Left ventricle myocardium inferior (tissue), 1 donor: ENCODE data around the gene SYT2. TPM values are rescaled to one million over a fixed set of nuclear protein-coding genes. Genes with fewer than 3 reads are reported as not detected.

Experiments
- DNase-seq: peaks from one replicate; pipeline ENCODE4 v3.0.0-alpha.2; 2020
- H3K27ac ChIP-seq: fragments of 200-600 bp; replicated peaks from 2 replicates; pipeline ENCODE4 v1.8.0; 2021
- H3K27me3 ChIP-seq: fragments of 200-600 bp; 2 replicates; pipeline ENCODE4 v1.8.0; 2021; ENCODE audit warnings: low read depth
- H3K36me3 ChIP-seq: fragments of 200-600 bp; 2 replicates; pipeline ENCODE4 v1.8.0; 2021
- H3K4me1 ChIP-seq: fragments of 200-600 bp; 2 replicates; pipeline ENCODE4 v1.8.0; 2021
- H3K4me3 ChIP-seq: fragments of 200-600 bp; 2 replicates; pipeline ENCODE4 v1.8.0; 2021; ENCODE audit warnings: mild to moderate bottlenecking, moderate library complexity
- H3K9me3 ChIP-seq: fragments of 200-600 bp; replicated peaks from 2 replicates; pipeline ENCODE4 v1.8.0; 2021
- intact Hi-C: fragments of 100-400 bp; cut with micrococcal nuclease; formaldehyde crosslinking; loops from one replicate; pipeline ENCODE4 v1.11.0; 2022
- total RNA-seq: library from RNA; stranded (reverse); fragmentation: NEBNext Ultra II Directional; extraction: Animal tissue kit (Norgen Biotek cat#: 25700); gene quantifications from one replicate; pipeline ENCODE4 v1.2.1, GENCODE V29; 2021
- TF ChIP-seq, protein P1 (sequence below): fragments of 200-600 bp; IDR thresholded peaks from 2 replicates; pipeline ENCODE4 v1.8.0; 2021; ENCODE audit warnings: antibody characterized with exemption, mild to moderate bottlenecking, borderline replicate concordance
- donor health status: DM: no; HTN: yes; CAD: no; lungs with severe emphysema.

The SYT2 gene
- total RNA-seq, 1 donor from 2014 or later, result not detected

GRCh38 chr1:202711949-202712635, 1.8 kb upstream of the SYT2 start:
- Histone ChIP-seq H3K9me3 (no peaks in the 10 kb centered on the region), H3K27ac (no peak overlapping the region), H3K27me3 (peaks cover 48% of the 10 kb centered on the region), H3K4me3 (no peak overlapping the region), H3K4me1 (peaks cover 18% of the 10 kb centered on the region), H3K36me3 (no peaks in the 10 kb centered on the region)
- no peak for DNase-seq
- TF ChIP-seq, protein P1, sequence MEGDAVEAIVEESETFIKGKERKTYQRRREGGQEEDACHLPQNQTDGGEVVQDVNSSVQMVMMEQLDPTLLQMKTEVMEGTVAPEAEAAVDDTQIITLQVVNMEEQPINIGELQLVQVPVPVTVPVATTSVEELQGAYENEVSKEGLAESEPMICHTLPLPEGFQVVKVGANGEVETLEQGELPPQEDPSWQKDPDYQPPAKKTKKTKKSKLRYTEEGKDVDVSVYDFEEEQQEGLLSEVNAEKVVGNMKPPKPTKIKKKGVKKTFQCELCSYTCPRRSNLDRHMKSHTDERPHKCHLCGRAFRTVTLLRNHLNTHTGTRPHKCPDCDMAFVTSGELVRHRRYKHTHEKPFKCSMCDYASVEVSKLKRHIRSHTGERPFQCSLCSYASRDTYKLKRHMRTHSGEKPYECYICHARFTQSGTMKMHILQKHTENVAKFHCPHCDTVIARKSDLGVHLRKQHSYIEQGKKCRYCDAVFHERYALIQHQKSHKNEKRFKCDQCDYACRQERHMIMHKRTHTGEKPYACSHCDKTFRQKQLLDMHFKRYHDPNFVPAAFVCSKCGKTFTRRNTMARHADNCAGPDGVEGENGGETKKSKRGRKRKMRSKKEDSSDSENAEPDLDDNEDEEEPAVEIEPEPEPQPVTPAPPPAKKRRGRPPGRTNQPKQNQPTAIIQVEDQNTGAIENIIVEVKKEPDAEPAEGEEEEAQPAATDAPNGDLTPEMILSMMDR, result no peak
- intact Hi-C loops, result loop anchor here (10.0 kb wide), 2 partner anchors 237 to 527 kb away; no protein-coding TSS in a partner anchor

GRCh38 chr1:202709276-202710041, 795 bp downstream of the SYT2 start:
- Histone ChIP-seq H3K4me3 (peak overlapping the region; percentile 56), H3K9me3 (no peaks in the 10 kb centered on the region), H3K36me3 (no peaks in the 10 kb centered on the region), H3K27ac (no peak overlapping the region), H3K4me1 (peaks cover 18% of the 10 kb centered on the region), H3K27me3 (peaks cover 75% of the 10 kb centered on the region)
- TF ChIP-seq, protein P1, result no peak
- DNase-seq, result no peak
- intact Hi-C loops, result loop anchor here (10.0 kb wide), 2 partner anchors 235 to 525 kb away; no protein-coding TSS in a partner anchor

DNA sequence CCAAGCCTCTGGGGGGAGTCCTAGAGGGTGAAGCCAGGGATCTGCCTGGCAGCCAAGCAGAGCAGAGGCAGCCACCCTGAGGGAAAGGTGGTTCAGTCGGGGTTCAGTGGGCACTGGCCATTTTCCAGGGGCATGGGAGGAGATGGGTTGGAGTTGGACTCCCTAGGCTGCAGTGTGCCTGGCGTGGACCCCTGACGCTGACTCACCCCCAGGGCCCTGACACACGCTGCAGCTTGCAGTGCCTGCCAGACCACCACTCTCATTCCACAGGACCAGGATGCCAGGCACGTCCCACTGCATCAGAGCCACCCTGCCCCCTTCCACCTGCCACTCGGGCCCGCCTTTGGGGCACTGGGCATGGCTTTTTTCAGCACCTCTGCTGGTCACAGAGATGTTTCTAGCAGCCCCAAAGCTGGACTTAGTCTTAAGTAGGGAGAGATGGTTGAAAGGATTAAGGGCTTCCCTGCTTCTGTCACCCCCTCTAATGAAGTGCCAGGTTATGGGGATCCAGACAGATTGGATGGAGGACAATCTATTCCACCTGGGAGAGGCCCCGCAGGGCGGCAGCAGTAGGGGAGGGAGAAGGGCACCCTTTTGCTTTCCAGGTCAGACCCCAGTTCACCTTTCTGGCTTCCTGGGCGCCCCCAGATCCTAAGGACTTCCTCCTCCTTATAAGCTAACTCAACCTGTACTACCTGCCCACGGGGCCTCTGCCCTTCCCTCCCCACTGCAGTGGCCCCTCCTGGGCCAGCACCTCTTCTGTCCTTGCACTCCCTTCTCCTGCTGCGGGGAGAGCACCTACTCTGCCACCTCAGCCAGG, 1.6 kb downstream of the SYT2 start:
- intact Hi-C loops, result no loop called here
- H3K9me3 ChIP-seq, result no peaks in the 10 kb centered on the region
- peaks cover 83% of the 10 kb centered on the region for H3K27me3 ChIP-seq
- no peak overlapping the region for H3K27ac ChIP-seq
- H3K4me1 ChIP-seq, result peaks cover 18% of the 10 kb centered on the region
- peak overlapping the region; percentile 56 for H3K4me3 ChIP-seq
- no peak for DNase-seq
- TF ChIP-seq, protein P1, result no peak
- H3K36me3 ChIP-seq, result no peaks in the 10 kb centered on the region

DNA sequence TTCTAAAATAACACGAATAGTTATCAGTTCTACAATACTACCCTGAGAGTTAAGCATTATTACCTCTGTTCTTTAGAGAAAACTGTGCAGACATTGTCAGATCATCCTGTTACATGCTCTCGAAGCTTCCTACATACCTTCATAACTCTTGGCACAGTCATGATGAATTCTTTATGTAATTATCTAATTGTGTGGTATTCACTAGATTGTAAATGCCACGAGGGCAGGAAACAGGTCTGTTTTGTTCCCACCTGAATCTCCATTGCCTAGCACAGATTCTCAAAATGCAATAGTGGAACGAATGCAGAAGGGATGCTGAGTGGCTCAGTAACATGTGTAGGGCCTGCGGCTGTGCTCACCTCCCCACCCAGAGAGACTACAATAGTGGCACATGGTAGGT, 3.4 kb downstream of the SYT2 start:
- Histone ChIP-seq H3K4me1 (peaks cover 18% of the 10 kb centered on the region), H3K9me3 (no peaks in the 10 kb centered on the region), H3K27me3 (peaks cover 100% of the 10 kb centered on the region), H3K27ac (no peak overlapping the region), H3K36me3 (no peaks in the 10 kb centered on the region), H3K4me3 (no peak overlapping the region)
- no peak for DNase-seq
- intact Hi-C loops, result no loop called here
- TF ChIP-seq, protein P1, result no peak

GRCh38 chr1:202704601-202705000, 5.7 kb downstream of the SYT2 start:
- peaks cover 6% of the 10 kb centered on the region for H3K4me1 ChIP-seq
- TF ChIP-seq, protein P1, result no peak
- DNase-seq, result no peak
- intact Hi-C loops, result no loop called here
- no peaks in the 10 kb centered on the region for H3K36me3 ChIP-seq
- H3K9me3 ChIP-seq, result no peaks in the 10 kb centered on the region
- no peak overlapping the region for H3K27ac ChIP-seq
- peaks cover 85% of the 10 kb centered on the region for H3K27me3 ChIP-seq
- H3K4me3 ChIP-seq, result no peak overlapping the region
